OCI-LY3 (cell line): ENCODE results near the gene DLG4.
A peak's percentile ranks its signal among the peaks of the same experiment; 100 is the strongest.

Experiments used
- H2AFZ ChIP-seq: fragments of 200-600, 300-600 bp; shearing (Covaris generic); 2 replicates; pipeline ENCODE4 v1.6.0; 2014; ENCODE audit warnings: antibody characterized with exemption, low read depth, low read length
- H3K27ac ChIP-seq: fragments of 200-600, 300-600 bp; sonication (generic); 2 replicates; pipeline ENCODE4 v1.5.1; 2014; ENCODE audit warnings: mild to moderate bottlenecking, low read length, moderate library complexity, mixed read lengths
- H3K27me3 ChIP-seq: fragments of 200-600, 300-600 bp; sonication (generic); 2 replicates; pipeline ENCODE4 v1.6.1; 2014; ENCODE audit warnings: low read depth, low read length, mixed read lengths
- H3K36me3 ChIP-seq: fragments of 200-600, 300-600 bp; sonication (generic); replicated peaks from 2 replicates; pipeline ENCODE3; 2014; ENCODE audit warnings: low read depth, low read length, mixed read lengths
- H3K4me1 ChIP-seq: fragments of 300-600, 200-600 bp; sonication (generic); 2 replicates; pipeline ENCODE4 v1.6.1; 2014; ENCODE audit warnings: low read length, mixed read lengths
- H3K4me2 ChIP-seq: fragments of 200-600, 300-600 bp; sonication (generic); 2 replicates; pipeline ENCODE4 v1.6.1; 2014; ENCODE audit warnings: low read length, mixed read lengths
- H3K4me3 ChIP-seq: fragments of 300-600, 200-600 bp; sonication (generic); 2 replicates; pipeline ENCODE4 v1.5.1; 2014; ENCODE audit warnings: antibody characterized with exemption, mild to moderate bottlenecking, low read length, moderate library complexity
- H3K79me2 ChIP-seq: fragments of 300-600, 200-600 bp; shearing (Covaris generic); 2 replicates; pipeline ENCODE4 v1.6.1; 2014; ENCODE audit warnings: mild to moderate bottlenecking, low read length, mixed read lengths
- H3K9ac ChIP-seq: fragments of 300-600, 200-600 bp; shearing (Covaris generic); 2 replicates; pipeline ENCODE4 v1.6.0; 2014; ENCODE audit warnings: mild to moderate bottlenecking, low read length, moderate library complexity
- H3K9me3 ChIP-seq: fragments of 200-600, 300-600 bp; shearing (Covaris generic); 2 replicates; pipeline ENCODE4 v1.6.1; 2014; ENCODE audit warnings: low read length, mixed read lengths; ENCODE audit not compliant: insufficient read depth
- H4K20me1 ChIP-seq: fragments of 200-600, 300-600 bp; sonication (generic); 2 replicates; pipeline ENCODE4 v1.6.1; 2016; ENCODE audit warnings: low read length, mixed read lengths; ENCODE audit not compliant: insufficient read depth
- EZH2phosphoT487 ChIP-seq: fragments of 200-600 bp; shearing (Covaris generic); IDR thresholded peaks from 2 replicates; pipeline ENCODE4 v1.6.1; 2018; ENCODE audit warnings: antibody characterized with exemption, mixed run types, low read depth
- TF ChIP-seq, protein P1 (sequence below): fragments of 200-600, 300-600 bp; sonication (generic); IDR thresholded peaks from 2 replicates; pipeline ENCODE4 v1.5.1; 2014; ENCODE audit warnings: antibody characterized with exemption, low read length, low read depth

DLG4 gene

DNA sequence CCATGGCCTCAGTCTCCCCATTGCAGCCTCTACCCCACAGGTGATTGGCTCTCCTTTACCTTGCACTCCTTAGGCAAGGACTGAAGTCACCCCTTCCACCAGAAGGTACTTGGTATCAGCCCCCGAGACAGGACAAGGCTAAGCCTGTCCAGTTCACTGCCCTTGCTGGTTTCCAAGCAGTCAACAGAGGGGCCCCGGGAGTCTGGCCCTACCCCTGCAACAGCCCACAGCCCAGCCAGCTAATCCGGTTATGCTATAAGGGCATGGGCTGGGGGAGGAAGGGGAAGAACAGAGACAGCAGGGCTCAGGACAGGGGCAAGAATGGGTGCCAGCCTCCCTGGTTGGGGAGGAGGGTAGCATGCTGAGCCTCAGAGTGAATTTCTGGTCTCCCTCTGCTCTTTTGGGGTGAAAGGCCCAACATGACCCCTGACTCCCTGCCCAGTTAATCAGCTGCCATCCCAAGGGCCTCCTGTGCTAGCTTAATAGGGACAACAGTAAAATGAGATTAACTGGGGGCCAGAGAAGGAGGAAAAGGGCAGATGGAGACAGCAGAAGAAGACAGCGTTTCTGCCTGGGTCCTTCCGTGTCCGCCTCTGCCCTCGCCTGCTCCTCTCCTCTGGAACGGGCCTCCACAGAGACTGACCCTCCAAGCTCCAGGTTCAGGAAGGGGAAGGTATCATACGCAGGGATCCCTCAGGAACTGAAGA is 10.7 kb downstream of the DLG4 start:
- Histone ChIP-seq H3K79me2 (no peaks in the 10 kb centered on the region), H3K9ac (no peak overlapping the region), H3K4me3 (no peak overlapping the region), H3K9me3 (no peaks in the 10 kb centered on the region), H3K36me3 (no peaks in the 10 kb centered on the region), H3K4me1 (peaks cover 15% of the 10 kb centered on the region), H4K20me1 (no peaks in the 10 kb centered on the region), H2AFZ (no peak overlapping the region), H3K27me3 (no peaks in the 10 kb centered on the region), H3K4me2 (no peak overlapping the region), H3K27ac (no peak overlapping the region)
- TF ChIP-seq EZH2phosphoT487: no peak
- TF ChIP-seq, protein P1, sequence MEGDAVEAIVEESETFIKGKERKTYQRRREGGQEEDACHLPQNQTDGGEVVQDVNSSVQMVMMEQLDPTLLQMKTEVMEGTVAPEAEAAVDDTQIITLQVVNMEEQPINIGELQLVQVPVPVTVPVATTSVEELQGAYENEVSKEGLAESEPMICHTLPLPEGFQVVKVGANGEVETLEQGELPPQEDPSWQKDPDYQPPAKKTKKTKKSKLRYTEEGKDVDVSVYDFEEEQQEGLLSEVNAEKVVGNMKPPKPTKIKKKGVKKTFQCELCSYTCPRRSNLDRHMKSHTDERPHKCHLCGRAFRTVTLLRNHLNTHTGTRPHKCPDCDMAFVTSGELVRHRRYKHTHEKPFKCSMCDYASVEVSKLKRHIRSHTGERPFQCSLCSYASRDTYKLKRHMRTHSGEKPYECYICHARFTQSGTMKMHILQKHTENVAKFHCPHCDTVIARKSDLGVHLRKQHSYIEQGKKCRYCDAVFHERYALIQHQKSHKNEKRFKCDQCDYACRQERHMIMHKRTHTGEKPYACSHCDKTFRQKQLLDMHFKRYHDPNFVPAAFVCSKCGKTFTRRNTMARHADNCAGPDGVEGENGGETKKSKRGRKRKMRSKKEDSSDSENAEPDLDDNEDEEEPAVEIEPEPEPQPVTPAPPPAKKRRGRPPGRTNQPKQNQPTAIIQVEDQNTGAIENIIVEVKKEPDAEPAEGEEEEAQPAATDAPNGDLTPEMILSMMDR: no peak

DNA sequence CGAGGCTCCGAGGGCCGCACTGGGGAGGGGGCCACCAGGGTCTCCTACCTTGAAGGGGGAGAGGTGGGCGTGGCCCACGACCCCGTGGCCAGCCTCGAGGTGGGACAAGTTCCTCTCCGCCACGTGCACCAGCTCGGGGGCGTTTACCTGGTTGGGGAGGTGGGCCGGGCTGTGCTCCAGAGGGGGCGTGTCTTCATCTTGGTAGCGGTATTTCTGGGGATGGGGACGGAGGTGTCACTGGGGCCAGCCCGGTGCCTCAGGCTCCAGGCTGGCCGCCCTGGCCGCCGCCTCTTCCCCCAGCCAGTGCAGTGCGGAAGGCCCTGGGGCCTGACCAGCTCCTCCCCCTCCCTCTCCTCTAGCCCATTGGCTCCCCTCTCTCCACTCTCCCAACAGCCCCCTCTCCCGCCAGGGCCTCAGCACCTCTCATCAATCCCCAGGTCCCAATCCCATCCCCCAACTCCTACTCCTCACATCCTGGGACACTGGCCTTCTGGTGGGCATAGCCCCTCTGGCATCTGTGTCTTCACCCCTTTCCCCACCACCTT is 11.5 kb downstream of the DLG4 start:
- no peak overlapping the region for H2AFZ ChIP-seq
- H3K4me3 ChIP-seq: no peak overlapping the region
- H3K4me1 ChIP-seq: peaks cover 10% of the 10 kb centered on the region
- H3K9me3 ChIP-seq: no peaks in the 10 kb centered on the region
- TF ChIP-seq EZH2phosphoT487: no peak
- TF ChIP-seq, protein P1: no peak
- no peak overlapping the region for H3K9ac ChIP-seq
- no peaks in the 10 kb centered on the region for H3K79me2 ChIP-seq
- H3K4me2 ChIP-seq: no peak overlapping the region
- no peaks in the 10 kb centered on the region for H3K36me3 ChIP-seq
- H4K20me1 ChIP-seq: no peaks in the 10 kb centered on the region
- H3K27me3 ChIP-seq: no peaks in the 10 kb centered on the region
- no peak overlapping the region for H3K27ac ChIP-seq

DNA sequence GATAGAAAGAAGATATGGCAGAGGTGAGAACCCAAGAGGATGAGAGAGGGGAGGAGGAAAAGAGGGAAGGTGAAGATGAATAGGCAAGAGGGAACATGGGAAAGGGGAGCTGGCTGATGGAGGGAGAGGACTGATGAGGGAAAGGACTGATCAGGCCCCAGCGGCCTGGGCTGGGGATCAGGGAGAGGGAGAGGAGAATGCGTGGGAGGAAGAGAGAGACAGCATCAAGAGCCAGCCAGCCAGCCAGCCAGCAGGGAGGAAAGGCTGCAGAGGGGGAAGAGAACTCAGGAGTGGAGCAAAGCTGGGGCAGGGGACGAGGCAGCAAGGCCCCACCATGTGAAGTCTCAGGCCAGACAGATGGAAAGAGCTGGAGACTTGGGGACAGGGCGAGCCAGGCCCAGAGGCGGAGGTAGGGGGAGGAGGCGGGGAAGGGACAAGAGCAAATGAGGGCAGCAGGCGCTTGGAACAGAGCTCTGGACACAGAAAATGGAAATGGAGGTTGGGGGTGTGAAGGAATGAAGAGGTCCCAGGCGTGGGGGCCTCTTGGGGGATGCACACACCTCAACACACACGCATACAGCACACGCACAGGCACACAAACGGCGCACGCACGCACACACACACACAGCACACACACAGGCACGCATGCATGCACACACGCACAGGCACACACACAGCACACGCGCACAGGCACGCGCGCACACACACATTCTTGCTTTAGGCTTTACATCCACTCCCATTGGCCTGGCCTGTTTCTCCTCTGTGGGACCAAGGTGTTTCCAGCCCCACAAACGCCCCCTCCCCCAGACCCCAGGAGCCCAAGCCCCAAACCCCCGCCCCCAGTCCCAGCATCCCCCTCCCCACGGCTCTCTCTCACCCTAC is 12.3 kb downstream of the DLG4 start:
- TF ChIP-seq EZH2phosphoT487: no peak
- TF ChIP-seq, protein P1: no peak
- Histone ChIP-seq H3K9ac (no peak overlapping the region), H3K4me1 (peaks cover 10% of the 10 kb centered on the region), H3K79me2 (no peaks in the 10 kb centered on the region), H3K27me3 (no peaks in the 10 kb centered on the region), H3K4me3 (no peak overlapping the region), H3K36me3 (no peaks in the 10 kb centered on the region), H3K9me3 (no peaks in the 10 kb centered on the region), H4K20me1 (no peaks in the 10 kb centered on the region), H2AFZ (no peak overlapping the region), H3K27ac (no peak overlapping the region), H3K4me2 (no peak overlapping the region)

DNA sequence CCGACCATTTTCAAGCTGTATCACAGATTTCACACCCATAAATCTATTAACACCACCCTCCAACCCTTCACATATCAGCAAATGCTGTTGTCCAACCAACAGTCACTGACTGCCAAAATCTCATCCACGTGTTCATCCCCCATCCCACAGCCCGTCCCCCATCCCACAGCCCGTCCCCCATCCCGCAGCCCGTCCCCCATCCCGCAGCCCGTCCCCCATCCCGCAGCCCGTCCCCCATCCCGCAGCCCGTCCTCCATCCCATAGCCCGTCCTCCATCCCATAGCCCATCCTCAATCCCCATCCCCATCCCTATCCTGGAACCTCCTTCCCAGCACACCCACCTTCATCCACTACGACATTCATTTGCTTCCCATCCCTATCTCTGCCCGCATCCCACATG is 14.1 kb downstream of the DLG4 start:
- Histone ChIP-seq H3K27ac (no peak overlapping the region), H3K36me3 (no peaks in the 10 kb centered on the region), H3K79me2 (no peaks in the 10 kb centered on the region), H3K27me3 (no peaks in the 10 kb centered on the region), H3K9ac (peak overlapping the region; percentile 38), H3K9me3 (no peaks in the 10 kb centered on the region), H3K4me3 (peak overlapping the region; percentile 76), H2AFZ (peak overlapping the region; percentile 83; the same call in 1 of the 2 replicates), H3K4me2 (peak overlapping the region; percentile 90), H4K20me1 (no peaks in the 10 kb centered on the region), H3K4me1 (peaks cover 10% of the 10 kb centered on the region)
- TF ChIP-seq, protein P1: no peak
- TF ChIP-seq EZH2phosphoT487: no peak
